Stimulated activated CD4-positive, alpha-beta T cell treated with anti-CD3 and anti-CD28 coated beads, TNF-alpha, amount 100 ng/mL, for 1 hour (primary cell): Measurements from ENCODE around the gene PER2.

ENCODE experiments used
- DNase-seq, 3 donors: peaks; one replicate each; pipeline ENCODE4 v3.0.0-alpha.2; 2020; ENCODE audit warnings: low read depth in 3 of 3, low spot score in 1 of 3

PER2 gene

DNA sequence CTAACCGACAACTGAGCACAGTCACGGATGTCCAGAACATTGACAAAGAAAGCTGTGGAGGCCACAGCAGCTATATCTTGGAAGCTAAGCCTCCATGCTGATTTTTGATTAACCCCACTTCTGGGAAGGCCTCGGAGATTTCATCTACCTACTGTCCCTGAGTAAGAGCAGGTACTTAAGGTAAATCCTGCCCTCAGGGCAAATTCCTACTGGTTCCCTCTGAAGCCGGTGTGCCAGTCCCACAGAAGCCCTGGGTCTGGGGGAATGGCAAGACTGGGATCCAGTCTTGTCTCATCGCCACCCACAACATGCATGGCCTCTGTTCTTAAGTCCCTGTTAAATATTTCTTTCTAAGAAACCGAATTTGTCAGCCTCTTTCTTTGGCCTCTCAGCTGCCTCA lies 18.7 kb downstream of the PER2 start:
- no peak for DNase-seq

DNA sequence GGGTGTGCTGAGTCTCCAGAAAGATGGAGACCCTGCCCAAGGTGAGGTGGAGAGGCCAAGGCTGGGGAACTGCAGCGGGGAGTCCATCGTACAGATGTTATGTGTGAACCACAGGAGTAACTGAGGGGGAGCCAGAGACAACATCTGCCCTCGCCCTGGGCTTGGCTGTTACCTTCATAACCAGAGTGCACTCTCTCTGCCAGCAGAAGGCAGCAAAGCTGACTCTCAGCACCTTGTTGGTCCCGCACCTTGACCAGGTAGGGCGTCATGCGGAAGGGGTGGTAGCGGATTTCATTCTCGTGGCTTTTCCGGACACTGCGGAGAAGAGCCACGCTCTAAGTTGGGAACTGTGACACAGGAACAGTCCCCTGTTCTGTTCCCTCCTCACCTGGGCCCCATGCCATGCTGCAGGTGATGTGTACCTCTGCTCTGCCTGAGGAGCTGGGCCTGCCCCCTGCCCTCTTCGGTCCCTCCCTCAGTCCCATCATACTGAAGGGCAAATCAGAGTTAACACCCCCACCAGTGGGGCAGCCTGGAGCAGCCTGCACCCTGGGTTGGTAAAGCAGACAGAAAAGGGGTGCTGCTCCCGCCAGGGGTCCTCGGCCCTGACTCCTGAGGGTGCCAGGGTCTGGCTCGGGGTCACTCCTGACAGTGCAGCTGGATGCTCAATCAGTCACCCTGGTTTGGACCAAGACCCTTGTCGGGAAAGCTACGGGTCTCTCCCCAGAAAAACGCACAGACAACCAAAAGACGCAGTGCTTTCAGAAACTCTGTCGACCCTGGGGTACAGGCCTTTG lies 20.3 kb downstream of the PER2 start:
- no peak for DNase-seq

DNA sequence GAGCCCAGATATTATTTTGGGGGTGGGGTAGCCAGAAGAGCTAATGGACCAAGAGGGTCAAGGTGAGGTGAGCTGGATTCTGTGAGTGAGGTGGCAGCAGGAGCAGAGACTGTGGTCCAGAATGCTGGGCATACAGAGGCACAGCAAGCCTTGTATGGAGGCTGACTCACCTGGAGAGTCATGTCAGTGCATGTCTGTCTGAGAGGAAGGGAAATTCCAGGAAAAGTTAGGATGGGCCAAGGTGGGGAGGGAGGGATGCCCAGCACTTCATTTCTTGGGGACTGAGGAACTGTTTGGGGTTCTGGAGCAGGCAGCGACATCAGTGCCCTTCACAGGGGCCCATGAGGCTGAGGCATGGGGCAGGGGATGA lies 21.1 kb downstream of the PER2 start:
- no peak for DNase-seq

DNA sequence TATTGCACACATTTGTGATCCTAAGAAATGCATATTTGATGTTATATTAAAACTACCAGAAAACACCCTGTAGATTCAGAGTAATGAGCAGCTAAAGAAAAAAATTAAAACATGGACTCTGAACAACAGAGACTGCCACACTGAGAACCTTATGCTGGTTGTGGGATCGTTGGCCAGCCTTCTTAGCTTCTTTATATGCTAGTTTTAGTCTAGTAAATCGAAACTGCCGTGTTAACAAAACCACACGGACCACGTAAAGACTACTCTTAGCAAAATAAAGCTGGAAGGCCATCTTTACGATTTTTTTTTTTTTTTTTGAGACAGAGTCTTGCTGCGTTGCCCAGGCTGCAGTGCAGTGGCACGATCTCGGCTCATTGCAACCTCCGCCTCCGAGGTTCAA lies 22.8 kb downstream of the PER2 start:
- DNase-seq: no peak

DNA sequence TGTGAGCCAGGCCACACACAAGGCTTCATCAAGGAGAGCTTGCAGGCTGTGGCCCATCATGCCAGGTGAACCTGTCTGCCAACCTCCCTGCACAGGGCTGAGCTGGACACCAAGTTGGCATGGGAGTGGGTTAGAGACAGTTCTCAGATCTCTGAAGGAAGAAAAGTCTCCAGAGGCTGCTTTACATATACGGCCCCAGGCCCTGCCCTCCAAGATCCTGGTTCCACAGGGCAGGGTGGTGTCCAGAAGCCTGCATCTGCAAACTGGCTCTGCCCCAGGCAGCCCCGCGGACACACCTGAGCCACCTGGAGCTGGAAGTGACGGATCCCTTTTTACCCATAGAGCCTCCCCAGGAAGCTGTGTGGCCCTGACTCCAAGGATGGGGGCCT lies 24.3 kb downstream of the PER2 start:
- no peak for DNase-seq

DNA sequence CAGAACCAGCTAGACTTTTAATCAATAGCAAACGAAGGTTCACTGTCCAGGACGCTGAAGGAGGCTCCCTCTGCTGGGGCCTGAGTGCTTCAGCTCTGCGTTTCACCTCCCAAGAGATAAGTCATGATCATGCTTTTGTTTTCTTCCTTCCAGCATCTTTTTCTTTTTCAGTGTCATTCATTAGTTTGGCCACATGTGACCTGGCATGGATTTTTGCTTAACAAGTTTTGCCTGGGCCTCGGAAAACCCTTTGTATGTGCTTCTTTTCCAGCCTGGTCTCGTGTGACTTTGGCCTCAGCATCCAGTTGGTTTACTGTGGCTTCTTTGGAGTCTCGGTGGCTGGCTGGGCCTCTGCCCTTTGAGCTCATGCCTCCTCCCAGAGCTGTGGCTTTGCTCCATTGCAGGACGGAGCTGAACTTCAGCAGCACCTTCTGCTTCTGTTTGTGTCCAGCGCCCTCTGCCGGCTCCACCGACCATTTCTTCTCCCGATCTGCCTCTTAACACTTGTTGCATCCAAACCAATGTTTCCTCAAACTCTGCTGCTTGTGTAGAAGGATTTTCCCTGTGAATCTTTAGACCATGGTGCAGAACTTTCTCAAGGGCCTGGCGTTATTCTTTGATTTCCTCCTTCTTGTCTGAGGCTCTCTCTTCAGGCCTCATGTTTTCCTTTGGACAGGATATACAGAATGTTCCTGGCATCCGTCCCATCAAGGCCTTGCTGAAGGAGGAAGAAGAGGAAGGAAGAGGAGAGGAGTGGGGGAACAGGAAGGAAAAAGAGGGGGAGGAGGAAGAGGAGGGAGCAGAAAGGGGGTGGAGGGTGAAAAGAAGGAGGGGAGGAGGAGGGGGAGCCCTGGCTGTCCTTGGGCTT lies 25.0 kb downstream of the PER2 start:
- peak; percentile 27 to 63 (median 44) for DNase-seq

DNA sequence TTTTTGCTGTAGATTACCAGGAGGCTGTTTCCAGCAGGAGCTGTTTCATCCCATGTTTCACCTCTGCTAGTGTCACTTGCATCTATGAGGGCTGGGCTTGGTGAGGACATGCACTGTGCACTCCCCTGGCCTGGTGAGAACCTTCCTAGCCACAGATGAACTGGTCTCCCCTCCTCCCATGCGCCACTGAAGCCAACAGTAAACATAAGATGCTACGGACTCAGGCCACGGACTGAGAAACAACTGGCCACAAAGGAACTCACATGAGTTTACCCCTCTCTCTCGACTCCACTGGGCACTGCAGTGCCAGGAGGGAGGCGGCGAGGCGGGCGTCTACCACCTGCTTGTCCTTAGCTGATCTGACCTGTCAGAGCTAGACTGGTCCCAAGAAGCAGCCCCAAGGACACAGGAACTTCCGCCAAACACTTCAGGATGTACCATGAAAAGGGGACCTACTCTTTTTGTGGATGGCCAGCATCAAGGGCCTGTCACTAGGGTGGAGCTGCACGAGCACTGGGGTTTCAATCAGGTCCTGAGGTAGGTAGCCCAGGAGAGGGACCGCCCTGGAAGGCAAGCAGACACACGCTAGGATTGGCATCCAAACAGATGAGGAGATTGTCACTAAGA lies 25.8 kb downstream of the PER2 start:
- no peak for DNase-seq

DNA sequence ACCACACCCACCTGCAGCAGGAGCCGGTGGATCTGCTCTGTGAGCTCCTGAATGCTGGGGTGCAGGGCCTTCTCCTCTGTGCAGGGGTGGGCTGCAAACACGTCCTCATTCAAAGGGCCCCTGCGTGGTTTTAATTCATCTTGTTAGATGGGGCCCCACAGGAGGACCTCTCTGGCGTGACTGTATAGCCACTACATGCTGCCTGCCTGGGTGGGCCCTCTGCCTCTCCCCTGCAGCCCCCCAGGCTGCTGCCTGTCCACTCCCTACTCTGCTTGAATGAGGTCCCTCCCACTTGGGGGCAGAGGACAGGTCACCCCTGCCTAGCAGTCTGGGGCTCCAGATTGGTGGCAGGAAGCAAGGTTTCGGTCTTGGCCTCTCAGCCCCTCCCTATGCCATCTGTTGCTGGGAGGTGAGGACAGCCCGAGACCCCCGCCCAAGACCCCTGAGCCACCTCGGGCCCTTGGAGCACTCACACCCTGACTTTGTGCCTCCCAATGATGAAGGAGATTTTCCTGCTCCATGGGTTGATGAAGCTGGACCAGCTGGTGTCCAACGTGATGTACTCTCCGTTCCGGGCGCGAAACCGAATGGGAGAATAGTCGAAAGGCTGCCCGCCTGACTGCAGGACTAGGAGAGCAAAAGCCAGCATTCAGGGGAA lies 26.6 kb downstream of the PER2 start:
- DNase-seq: no peak

DNA sequence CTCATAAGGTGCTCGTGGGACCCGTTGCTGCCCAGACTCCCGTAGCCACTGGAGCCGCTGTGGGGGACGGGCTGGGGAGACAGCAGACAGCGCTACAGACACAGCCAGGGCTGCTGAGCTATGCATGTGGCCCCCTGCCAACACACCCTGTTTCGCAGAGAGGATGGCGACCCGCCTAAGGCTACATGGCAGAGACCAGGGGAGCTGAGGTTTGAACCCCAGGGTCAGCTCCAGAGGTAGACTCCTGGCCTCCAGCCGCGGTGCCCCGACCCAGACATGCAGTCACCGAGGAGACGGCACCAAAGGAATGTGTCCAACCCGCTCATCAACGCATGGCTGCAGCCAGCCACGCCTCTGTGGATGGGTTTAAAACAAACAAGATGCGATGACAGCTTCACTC lies 27.5 kb downstream of the PER2 start:
- no peak for DNase-seq

DNA sequence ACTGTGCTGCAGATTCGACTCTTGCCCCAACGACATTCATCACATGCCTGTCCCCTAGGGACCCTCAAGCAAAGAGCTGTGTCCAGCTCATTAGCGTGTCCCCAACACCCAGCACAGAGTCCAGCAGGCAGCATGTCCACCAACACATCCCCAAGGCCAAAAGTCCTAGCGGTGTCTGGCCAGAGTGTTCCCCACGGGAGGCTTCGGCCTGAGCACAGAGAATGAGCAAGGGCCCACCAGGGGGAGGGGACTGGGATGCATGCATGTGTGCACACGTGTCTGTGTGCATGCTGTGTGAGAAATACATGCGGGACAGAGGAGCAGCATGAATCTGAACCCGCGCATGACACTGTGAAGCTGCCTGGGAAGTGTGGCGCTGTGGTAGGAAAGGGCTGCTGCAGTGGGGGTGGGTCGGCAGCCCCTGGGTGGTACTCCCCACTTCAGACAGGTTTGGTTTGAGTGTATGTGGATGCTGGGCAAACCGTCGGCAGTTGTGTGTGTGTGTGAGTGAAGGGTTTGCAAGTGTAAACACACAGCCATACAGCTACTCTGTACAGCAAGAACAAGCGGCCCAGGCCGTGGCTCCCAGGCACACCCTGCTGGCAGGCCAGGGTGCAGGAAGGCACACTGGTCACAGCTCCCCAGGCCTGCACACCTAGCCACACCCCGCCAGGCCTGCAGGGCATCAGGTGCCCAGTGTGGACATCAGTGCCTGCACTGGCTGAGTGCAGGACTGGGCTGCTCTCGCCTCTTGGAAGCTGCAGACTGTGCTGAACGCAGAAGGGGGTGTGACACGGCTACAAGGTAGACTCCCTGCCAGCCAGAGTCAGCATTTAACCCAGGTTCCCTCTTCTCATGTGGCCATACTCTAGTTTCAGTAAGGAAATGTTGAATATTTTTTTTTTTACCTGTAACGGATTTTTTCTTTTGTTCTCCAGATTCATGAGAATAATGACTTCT lies 29.1 kb downstream of the PER2 start:
- no peak for DNase-seq

DNA sequence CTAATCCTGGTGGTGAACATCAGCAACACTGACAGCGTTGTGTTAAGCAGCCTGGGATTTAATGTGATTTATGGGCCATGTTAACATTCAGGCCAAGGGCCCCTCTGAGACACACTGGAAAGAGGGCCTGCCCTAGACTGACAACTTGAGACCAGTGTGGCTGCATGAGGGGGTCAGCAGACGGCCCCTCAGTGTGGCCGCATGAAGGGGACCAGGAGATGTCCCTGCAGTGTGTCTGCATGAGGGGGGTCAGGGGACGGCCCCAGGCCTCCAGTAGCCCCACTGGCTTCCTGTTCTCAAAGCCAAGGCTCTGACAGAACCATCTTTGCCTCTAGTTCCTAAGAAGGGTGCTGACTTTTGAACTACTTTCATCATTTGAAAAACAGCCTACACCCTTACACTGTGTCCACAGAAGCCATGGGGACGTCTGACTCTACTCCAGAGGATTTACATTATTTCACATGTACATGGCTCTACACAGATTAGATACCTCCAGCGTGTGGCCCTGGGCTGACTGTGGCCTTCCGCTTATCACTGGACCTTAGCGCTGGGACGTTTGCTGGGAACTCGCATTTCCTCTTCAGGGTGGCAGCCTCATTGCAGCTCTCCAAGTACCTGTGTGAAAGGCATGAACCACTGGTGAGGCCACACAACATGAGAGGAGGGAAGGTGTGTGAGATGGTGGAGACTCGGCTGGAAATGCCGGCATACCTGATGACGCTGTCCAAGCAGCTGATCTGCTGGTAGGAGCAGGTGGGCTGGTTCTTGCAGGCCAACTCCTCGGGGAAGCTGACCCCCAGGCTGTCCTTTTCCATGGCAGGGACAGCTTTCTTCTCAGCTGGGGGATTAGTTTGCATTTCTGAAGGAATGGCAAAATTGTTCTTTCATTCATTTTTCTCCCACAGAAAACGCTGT lies 30.4 kb downstream of the PER2 start:
- no peak for DNase-seq

DNA sequence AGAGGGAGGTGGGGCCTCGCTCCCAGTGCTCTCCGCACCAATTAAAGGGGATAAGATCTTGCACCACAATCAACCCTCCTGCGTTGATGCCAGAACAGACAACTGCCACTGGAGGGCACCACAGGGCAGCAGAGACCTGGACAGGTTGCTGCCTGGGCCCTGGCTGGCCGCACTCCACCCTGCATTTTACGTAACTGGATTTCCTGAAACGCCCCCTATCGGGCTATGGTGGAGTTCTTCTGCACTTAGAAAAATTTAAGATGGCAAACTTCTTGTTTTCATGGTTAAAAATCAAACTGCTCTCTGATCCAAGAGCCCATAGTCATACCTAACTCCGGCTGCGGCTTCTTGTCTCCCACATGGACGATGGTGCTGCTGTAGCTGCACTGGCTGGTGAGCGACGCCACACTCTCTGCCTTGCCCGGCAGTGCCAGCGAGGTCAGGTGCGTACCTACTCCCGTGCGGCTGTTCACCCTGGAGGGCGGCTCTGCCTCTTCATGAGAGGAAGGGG lies 31.8 kb downstream of the PER2 start:
- peak; percentile 36 to 45 (median 39) for DNase-seq

DNA sequence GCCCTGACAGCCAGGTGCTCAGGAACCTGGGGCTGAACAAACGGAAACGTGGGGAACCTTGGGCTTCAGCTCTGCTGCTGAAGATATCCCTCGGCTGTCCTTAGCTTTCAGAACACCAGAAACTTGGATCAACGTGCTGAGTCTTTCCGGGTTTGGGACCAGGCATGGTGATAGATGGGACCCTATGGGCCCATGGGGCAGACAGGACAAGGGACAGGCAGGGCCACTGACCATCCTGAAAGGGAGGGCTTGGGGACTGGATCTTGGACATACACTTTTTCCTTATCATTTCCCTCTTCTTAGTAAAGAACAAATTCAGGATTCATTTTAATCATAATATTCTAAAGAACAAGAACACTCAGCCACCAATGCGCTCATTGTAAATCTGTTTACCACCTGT lies 32.3 kb downstream of the PER2 start:
- no peak for DNase-seq

DNA sequence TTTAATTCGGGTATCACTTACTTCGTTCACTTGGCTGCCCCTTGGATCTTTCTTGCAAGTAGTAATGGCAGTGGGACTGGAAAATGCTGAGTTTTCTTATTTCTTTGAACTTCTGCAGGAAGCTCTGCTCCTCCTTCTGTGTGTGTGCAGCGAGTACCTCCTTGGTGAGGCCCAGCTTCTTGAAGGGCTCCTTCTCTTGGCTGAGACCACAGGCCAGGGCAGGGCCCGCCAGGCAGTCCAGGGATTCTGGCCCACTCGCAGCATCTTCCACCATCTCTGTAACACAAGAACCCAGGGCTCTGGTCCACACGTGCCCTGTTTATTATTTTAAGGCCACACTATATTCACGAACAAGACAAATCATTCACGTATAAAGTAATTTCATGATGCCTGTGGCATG lies 32.8 kb downstream of the PER2 start:
- no peak for DNase-seq

DNA sequence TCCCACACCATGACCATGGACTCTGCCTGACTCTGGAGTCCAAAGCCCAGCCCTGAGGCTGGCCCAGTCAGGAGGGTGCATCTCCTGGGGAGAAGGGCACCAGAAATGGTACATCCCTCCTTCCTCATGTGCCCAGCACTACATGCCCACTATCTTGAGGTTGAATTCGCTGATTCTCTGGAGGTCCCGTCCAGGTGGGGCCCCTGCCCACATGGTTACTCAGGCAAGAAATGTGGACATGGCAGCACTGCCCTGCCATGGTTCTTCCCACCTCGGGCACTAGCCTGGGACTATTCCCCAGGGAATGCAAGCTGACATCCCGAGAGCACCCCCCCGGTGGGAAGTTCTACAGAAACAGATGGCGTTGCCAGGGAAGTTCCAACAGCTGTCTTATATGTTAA lies 33.3 kb downstream of the PER2 start:
- DNase-seq: no peak

DNA sequence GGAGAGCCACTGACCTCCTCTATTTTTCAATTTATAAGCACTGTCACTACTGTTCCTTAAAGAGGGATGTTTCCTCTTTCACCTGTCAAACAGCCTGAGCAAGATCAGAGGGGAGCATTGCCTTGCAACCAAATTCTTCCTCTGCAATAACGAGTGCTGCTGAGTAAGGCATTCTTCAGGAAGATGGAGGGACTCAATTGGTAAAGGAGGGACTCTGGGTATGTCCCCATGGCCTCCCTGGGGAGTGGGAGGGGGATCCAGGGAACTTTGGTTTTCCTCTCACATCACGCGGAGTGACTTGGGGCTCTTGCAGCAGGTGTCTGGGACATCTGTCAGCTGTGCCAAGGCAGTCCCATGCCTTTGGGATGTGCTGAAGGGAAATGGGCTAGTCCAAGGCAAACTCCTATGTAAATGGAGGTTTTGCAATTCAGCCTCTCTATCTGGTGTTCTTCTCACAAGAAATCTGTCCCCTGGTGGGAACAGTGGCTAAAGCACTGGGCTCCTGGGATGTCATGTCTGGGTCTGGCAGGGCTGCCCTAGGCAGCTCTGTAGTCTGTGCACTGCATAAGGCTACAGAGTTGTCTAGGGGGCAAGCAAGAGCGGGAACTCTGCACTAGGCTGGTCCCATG lies 34.2 kb downstream of the PER2 start:
- DNase-seq: no peak

DNA sequence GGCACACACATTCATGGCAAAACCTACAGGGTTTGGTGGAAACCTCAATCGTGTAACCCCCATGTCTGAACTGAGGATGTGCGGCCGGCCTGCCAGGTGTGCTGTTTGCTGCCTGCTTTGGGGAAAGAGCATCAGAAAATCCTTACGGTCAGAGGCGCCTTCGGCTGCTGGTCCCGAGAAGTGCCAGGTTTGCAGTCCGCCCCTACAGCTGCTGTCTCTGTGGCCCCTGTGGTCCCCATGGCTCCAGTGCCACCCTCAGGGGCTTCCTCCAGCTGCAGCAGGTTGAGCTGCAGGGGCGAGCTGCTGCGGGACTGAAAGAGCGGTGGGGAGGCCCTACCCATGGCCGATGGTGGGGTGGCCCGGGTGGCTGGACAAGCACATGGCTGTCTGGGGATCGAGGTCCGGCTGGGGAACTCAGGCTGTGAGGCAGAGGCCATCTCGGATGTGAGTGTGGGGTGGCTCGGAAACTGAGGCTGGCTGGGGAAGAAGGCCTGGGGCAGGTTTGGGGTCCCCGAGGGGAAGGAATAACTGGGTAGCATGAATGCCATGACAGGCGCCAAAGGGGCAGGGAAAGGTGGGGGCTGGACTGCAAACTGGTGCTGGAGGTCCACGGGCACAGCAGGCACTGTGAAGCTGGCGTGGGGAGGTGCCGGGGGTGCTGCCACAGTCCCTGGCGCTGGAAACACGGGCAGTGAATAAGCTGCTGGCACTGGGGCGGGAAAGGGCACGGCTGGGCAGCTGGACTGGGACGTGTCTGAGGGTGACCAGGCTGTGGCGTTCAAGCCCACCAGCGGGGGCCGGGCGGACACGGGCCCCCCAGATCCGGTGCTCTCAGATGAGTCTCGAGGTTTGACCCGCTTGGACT lies 35.4 kb downstream of the PER2 start:
- DNase-seq: no peak

DNA sequence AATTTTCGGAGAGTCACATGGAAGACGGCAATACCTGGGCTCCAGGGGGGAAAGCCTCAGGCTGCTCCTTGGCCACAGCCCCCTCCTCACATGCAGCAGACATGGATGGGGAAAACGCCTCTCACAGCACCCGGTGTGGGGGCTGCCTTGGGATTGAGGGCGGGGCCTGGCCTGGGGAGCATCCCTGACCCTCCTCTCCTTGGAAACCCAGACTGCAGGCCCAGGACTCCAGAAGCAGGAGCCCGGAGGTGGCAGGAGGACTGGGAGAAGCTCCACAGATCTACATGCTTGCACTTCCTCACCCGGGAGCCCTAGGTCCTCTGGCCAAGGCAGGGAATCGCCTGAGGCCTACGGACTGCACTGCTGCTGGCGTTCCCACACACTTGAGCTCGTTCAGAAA lies 36.4 kb downstream of the PER2 start:
- no peak for DNase-seq
